ENCODE results near the gene HTR2C.

GRCh38 chrX:114710571-114710970, 126.7 kb downstream of the HTR2C start:
- no peak for TF ChIP-seq YY1 (IDR thresholded peaks at IDR 0.05; ENCODE audit: insufficient read depth, insufficient read length)
- TF ChIP-seq ZNF274 (IDR thresholded peaks at IDR 0.05; ENCODE audit: low read depth, low read length), result no peak
